GM12878 (cell line): ENCODE results near the gene KIAA1217. TPM values are rescaled to one million over a fixed set of nuclear protein-coding genes. Genes with fewer than 3 reads are reported as not detected.

Experiments used
- ASH2L ChIP-seq: fragments of 300-600, 200-600 bp; sonication (generic); IDR thresholded peaks from 2 replicates; pipeline ENCODE4 v1.6.1; 2017; ENCODE audit warnings: low read depth, mild to moderate bottlenecking, borderline replicate concordance
- ATF3 ChIP-seq: IDR thresholded peaks from 2 replicates; pipeline ENCODE4 v1.6.1; 2011; ENCODE audit warnings: low read depth, mild to moderate bottlenecking, low read length, moderate library complexity, borderline replicate concordance; ENCODE audit errors: extremely low read depth
- CEBPZ ChIP-seq: fragments of 150-350 bp; IDR thresholded peaks from 2 replicates; pipeline ENCODE4 v1.6.1; 2016; ENCODE audit warnings: low read depth, low read length
- KLF5 ChIP-seq: fragments of 450-650 bp; IDR thresholded peaks from 2 replicates; pipeline ENCODE4 v1.6.1; 2014; ENCODE audit warnings: mild to moderate bottlenecking; ENCODE audit not compliant: partially characterized antibody
- MAX ChIP-seq: IDR thresholded peaks from 2 replicates; pipeline ENCODE4 v1.6.1; 2012; ENCODE audit warnings: low read depth, low read length, improper control_type of control experiment
- MLLT1 ChIP-seq: fragments of 450-650 bp; IDR thresholded peaks from 2 replicates; pipeline ENCODE4 v1.6.1; 2016; ENCODE audit warnings: mild to moderate bottlenecking
- NFIC ChIP-seq: IDR thresholded peaks from 2 replicates; pipeline ENCODE4 v1.6.1; 2012; ENCODE audit warnings: low read depth, mild to moderate bottlenecking, inconsistent platforms, low read length, moderate library complexity
- NR2C2 ChIP-seq: IDR thresholded peaks from 2 replicates; pipeline ENCODE4 v1.6.1; 2011; ENCODE audit warnings: borderline replicate concordance, low read depth; ENCODE audit not compliant: control insufficient read depth, insufficient read length
- PAX5 ChIP-seq: IDR thresholded peaks from 2 replicates; pipeline ENCODE4 v1.6.1; 2011; ENCODE audit warnings: low read depth, low read length, borderline replicate concordance
- RAD21 ChIP-seq: IDR thresholded peaks from 2 replicates; pipeline ENCODE4 v1.6.1; 2011; ENCODE audit warnings: mild to moderate bottlenecking, low read depth, low read length, moderate library complexity; ENCODE audit not compliant: insufficient read depth
- RCOR1 ChIP-seq: conservative IDR thresholded peaks from 2 replicates; pipeline ENCODE4 v1.6.1; 2012; ENCODE audit warnings: low read depth, low read length, improper control_type of control experiment
- REST ChIP-seq: IDR thresholded peaks from 2 replicates; pipeline ENCODE4 v1.6.1; 2012; ENCODE audit warnings: mild to moderate bottlenecking, low read depth, low read length
- SMC3 ChIP-seq: IDR thresholded peaks from 2 replicates; pipeline ENCODE4 v1.6.1; 2011; ENCODE audit warnings: low read length, improper control_type of control experiment, borderline replicate concordance
- TCF3 ChIP-seq: IDR thresholded peaks from 2 replicates; pipeline ENCODE4 v1.6.1; 2012; ENCODE audit warnings: low read depth, mild to moderate bottlenecking, low read length, borderline replicate concordance; ENCODE audit not compliant: insufficient read depth
- TCF7 ChIP-seq: IDR thresholded peaks from 2 replicates; pipeline ENCODE4 v1.6.1; 2014; ENCODE audit warnings: antibody characterized with exemption, borderline replicate concordance
- ZNF687 ChIP-seq: fragments of 450-650 bp; IDR thresholded peaks from 2 replicates; pipeline ENCODE4 v1.6.1; 2017; ENCODE audit warnings: mild to moderate bottlenecking, moderate library complexity
- polyA plus RNA-seq, 11 experiments: library from polyadenylated mRNA; depleted of rRNA in 4 of 11; unstranded in 6 of 11; stranded (reverse) in 5 of 11; fragments of >200 nt; fragmentation: Nextera tagmentation in 4 of 11; fragmentation: Illumina TruSeq in 1 of 11; extraction: Ambion mirVana in 4 of 11; extraction: Trizol in 1 of 11; gene quantifications; 1 replicate in 1 of 11; 2 replicates in 10 of 11; pipeline versions ENCODE4 v1.2.1 to v1.2.3, GENCODE V29; 2011 to 2016; ENCODE audit warnings: inconsistent platforms in 2 of 11, missing spikeins in 2 of 11, low read depth in 1 of 11
- total RNA-seq, 4 experiments: library from RNA; depleted of rRNA in 3 of 4; stranded (reverse); fragments of >200 nt in 3 of 4; fragmentation: Illumina TruSeq in 1 of 4; extraction: Trizol in 1 of 4; gene quantifications; 2 replicates each; pipeline versions ENCODE4 v1.2.1 to v1.2.3, GENCODE V29; 2013 to 2021

KIAA1217 gene
- total and polyA plus RNA-seq, 10 of the 15 experiments (the other 5 are each of a cell fraction or from before 2014, with no cell fraction given) = 0.57 to 3.8 (median 2.1) TPM

- no peak for TF ChIP-seq TCF7
- no peak for TF ChIP-seq CEBPZ
- TF ChIP-seq KLF5 = peak; percentile 74
- peak; percentile 35 for TF ChIP-seq RAD21
- peak; percentile 51; the same call in 1 of the 2 replicates for TF ChIP-seq MAX
- peak; percentile 23; the same call in 1 of the 2 replicates for TF ChIP-seq ZNF687
- TF ChIP-seq RCOR1 = no peak
- no peak for TF ChIP-seq ASH2L
- TF ChIP-seq PAX5 = peak; percentile 71; the same call in 1 of the 2 replicates
- TF ChIP-seq TCF3 = peak; percentile 92
- TF ChIP-seq REST = no peak
- TF ChIP-seq NFIC = peak; percentile 85
- no peak; the same call in 1 of the 2 replicates for TF ChIP-seq SMC3
- no peak for TF ChIP-seq NR2C2
- TF ChIP-seq MLLT1 = peak; percentile 51; the same call in 1 of the 2 replicates
- no peak for TF ChIP-seq ATF3
Observed at GRCh38 chr10:24383681-24384106, 174.8 kb downstream of the KIAA1217 start (continued).
